A673 (cell line): ENCODE measurements around the gene PCED1A. TPM values are rescaled to one million over a fixed set of nuclear protein-coding genes. Genes with fewer than 3 reads are reported as not detected.

Experiments used
- BruUV-seq: library from RNA; stranded (reverse); fragments of 400-500 nt; replicated peaks from 2 replicates; lab custom pipeline; 2021; lab: Mats Ljungman, UMichigan
- CTCF ChIA-PET: fragments of 300-600 bp; sonication (Branson Sonifier 250); formaldehyde crosslinking; loops from one replicate; lab custom pipeline; 2022; ENCODE audit warnings: antibody characterized with exemption; lab: Charles Lee
- POLR2A ChIA-PET: fragments of 300-600 bp; sonication (Branson Sonifier 250); formaldehyde crosslinking; loops from one replicate; lab custom pipeline; 2022; ENCODE audit warnings: antibody characterized with exemption; ENCODE audit not compliant: low non-redundant PET; lab: Charles Lee
- DNase-seq: peaks from one replicate; pipeline ENCODE4 v3.0.0-alpha.2; 2015; ENCODE audit warnings: low spot score
- H3K27ac ChIP-seq: fragments of 200-600 bp; sonication (generic); 2 replicates; pipeline ENCODE4 v1.5.1; 2016; ENCODE audit warnings: mixed run types, low read depth, mild to moderate bottlenecking, mixed read lengths, antibody characterized with exemption, low read length; ENCODE audit not compliant: poor library complexity, severe bottlenecking
- H3K27me3 ChIP-seq: fragments of 200-600 bp; sonication (generic); replicated peaks from 2 replicates; pipeline ENCODE4 v1.6.1; 2017; ENCODE audit warnings: mixed run types, low read depth, mild to moderate bottlenecking, mixed read lengths, antibody characterized with exemption, low read length; ENCODE audit not compliant: insufficient read depth, poor library complexity
- H3K36me3 ChIP-seq: fragments of 200-600 bp; sonication (generic); 2 replicates; pipeline ENCODE4 v1.6.1; 2016; ENCODE audit warnings: mixed run types, mild to moderate bottlenecking, mixed read lengths, antibody characterized with exemption, low read length; ENCODE audit not compliant: insufficient read depth, poor library complexity, severe bottlenecking
- H3K4me1 ChIP-seq: fragments of 200-600 bp; sonication (generic); 2 replicates; pipeline ENCODE4 v1.6.1; 2017; ENCODE audit warnings: mixed run types, mild to moderate bottlenecking, mixed read lengths, antibody characterized with exemption, low read length; ENCODE audit not compliant: insufficient read depth, poor library complexity, severe bottlenecking
- H3K4me3 ChIP-seq: fragments of 200-600 bp; sonication (generic); 2 replicates; pipeline ENCODE4 v1.5.1; 2016; ENCODE audit warnings: low read depth, mixed run types, mild to moderate bottlenecking, mixed read lengths, low read length; ENCODE audit not compliant: poor library complexity, severe bottlenecking
- H3K9me3 ChIP-seq: fragments of 200-600 bp; sonication (generic); 2 replicates; pipeline ENCODE4 v1.6.1; 2016; ENCODE audit warnings: mixed run types, low read depth, mild to moderate bottlenecking, mixed read lengths, antibody characterized with exemption, low read length; ENCODE audit not compliant: poor library complexity, severe bottlenecking
- CTCF ChIP-seq: fragments of 300-800, 200-600 bp; sonication (generic); conservative IDR thresholded peaks from 2 replicates; pipeline ENCODE4 v1.5.1; 2017; ENCODE audit warnings: low read depth, mild to moderate bottlenecking, antibody characterized with exemption, low read length, moderate library complexity, mixed read lengths
- EZH2 ChIP-seq: fragments of 200-600 bp; sonication (generic); IDR thresholded peaks from 2 replicates; pipeline ENCODE4 v1.6.1; 2017; ENCODE audit warnings: borderline replicate concordance, low read depth, mild to moderate bottlenecking, mixed read lengths, antibody characterized with exemption, low read length; ENCODE audit not compliant: poor library complexity, severe bottlenecking
- intact Hi-C: fragments of 100-400 bp; cut with micrococcal nuclease; formaldehyde crosslinking; loops from one replicate; pipeline ENCODE4 v1.10.0; 2022; ENCODE audit not compliant: unreplicated experiment
- total RNA-seq: library from RNA; stranded (reverse); gene quantifications from 2 replicates; pipeline ENCODE4 v1.2.3, GENCODE V29; 2021

PCED1A gene
- total RNA-seq, 1 experiment from 2014 or later, result 32.8 TPM

- ChIA-PET POLR2A (no interaction called here), CTCF (no interaction called here)
- H3K36me3 ChIP-seq, result peaks cover 8% of the 10 kb centered on the region
- H3K27ac ChIP-seq, result no peak overlapping the region
- H3K27me3 ChIP-seq, result no peaks in the 10 kb centered on the region
- TF ChIP-seq EZH2, result no peak
- TF ChIP-seq CTCF, result no peak
- intact Hi-C loops, result no loop called here
- no TSS peak for BruUV-seq
- H3K4me3 ChIP-seq, result no peak overlapping the region
- DNase-seq, result no peak
- H3K9me3 ChIP-seq, result no peaks in the 10 kb centered on the region
- peaks cover 11% of the 10 kb centered on the region for H3K4me1 ChIP-seq
These were observed 4.4 kb downstream of the PCED1A start for GRCh38 chr20:2836035-2836434.

- ChIA-PET CTCF (no interaction called here), POLR2A (no interaction called here)
- TF ChIP-seq EZH2 (no peak), CTCF (no peak)
- Histone ChIP-seq H3K4me3 (no peak overlapping the region), H3K27ac (no peak overlapping the region), H3K4me1 (peaks cover 11% of the 10 kb centered on the region), H3K36me3 (peaks cover 8% of the 10 kb centered on the region), H3K27me3 (no peaks in the 10 kb centered on the region), H3K9me3 (no peaks in the 10 kb centered on the region)
- intact Hi-C loops, result no loop called here
- BruUV-seq, result no TSS peak
- no peak for DNase-seq
These were observed 5.1 kb downstream of the PCED1A start for GRCh38 chr20:2835331-2835796.

- H3K27ac ChIP-seq, result no peak overlapping the region
- no peaks in the 10 kb centered on the region for H3K27me3 ChIP-seq
- TF ChIP-seq CTCF (no peak), EZH2 (no peak)
- ChIA-PET POLR2A (no interaction called here), CTCF (no interaction called here)
- DNase-seq, result no peak
- H3K4me1 ChIP-seq, result peaks cover 4% of the 10 kb centered on the region
- no TSS peak for BruUV-seq
- no peaks in the 10 kb centered on the region for H3K9me3 ChIP-seq
- peaks cover 8% of the 10 kb centered on the region for H3K36me3 ChIP-seq
- H3K4me3 ChIP-seq, result no peak overlapping the region
- intact Hi-C loops, result no loop called here
These were observed 5.9 kb downstream of the PCED1A start for GRCh38 chr20:2834401-2835110.
